OCI-M2 (cell line): ENCODE data around the gene RBM33.
"Not testable (repeated sequence)": the region's sequence is repeated elsewhere in the genome, so short reads cannot be mapped to it uniquely, and the experiment has no call there.

ENCODE experiments used
- DNase-seq: peaks from one replicate; lab custom pipeline; 2025; ENCODE audit not compliant: unreplicated experiment; lab: John Stamatoyannopoulos, UW

RBM33 gene, protein sequence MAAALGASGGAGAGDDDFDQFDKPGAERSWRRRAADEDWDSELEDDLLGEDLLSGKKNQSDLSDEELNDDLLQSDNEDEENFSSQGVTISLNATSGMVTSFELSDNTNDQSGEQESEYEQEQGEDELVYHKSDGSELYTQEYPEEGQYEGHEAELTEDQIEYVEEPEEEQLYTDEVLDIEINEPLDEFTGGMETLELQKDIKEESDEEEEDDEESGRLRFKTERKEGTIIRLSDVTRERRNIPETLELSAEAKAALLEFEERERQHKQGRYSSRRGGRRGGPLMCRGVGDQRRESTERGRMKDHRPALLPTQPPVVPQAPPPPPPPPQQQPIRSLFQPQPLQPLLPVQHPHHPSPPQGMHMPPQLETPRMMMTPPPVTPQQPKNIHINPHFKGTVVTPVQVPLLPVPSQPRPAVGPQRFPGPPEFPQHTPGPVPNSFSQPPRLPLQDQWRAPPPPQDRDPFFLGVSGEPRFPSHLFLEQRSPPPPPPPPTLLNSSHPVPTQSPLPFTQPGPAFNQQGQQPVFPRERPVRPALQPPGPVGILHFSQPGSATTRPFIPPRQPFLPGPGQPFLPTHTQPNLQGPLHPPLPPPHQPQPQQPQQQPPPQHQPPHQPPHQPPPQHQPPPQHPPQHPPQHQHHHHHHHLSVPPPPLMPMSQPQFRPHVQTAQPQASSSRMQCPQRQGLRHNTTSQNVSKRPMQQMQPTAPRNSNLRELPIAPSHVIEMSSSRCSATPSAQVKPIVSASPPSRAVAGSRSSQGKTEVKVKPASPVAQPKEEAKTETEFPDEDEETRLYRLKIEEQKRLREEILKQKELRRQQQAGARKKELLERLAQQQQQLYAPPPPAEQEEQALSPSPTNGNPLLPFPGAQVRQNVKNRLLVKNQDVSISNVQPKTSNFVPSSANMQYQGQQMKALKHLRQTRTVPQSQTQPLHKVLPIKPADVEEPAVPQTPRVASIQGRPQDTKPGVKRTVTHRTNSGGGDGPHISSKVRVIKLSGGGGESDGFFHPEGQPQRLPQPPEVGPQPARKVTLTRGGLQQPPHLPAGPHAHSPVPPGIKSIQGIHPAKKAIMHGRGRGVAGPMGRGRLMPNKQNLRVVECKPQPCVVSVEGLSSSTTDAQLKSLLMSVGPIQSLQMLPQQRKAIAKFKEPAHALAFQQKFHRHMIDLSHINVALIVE

DNA sequence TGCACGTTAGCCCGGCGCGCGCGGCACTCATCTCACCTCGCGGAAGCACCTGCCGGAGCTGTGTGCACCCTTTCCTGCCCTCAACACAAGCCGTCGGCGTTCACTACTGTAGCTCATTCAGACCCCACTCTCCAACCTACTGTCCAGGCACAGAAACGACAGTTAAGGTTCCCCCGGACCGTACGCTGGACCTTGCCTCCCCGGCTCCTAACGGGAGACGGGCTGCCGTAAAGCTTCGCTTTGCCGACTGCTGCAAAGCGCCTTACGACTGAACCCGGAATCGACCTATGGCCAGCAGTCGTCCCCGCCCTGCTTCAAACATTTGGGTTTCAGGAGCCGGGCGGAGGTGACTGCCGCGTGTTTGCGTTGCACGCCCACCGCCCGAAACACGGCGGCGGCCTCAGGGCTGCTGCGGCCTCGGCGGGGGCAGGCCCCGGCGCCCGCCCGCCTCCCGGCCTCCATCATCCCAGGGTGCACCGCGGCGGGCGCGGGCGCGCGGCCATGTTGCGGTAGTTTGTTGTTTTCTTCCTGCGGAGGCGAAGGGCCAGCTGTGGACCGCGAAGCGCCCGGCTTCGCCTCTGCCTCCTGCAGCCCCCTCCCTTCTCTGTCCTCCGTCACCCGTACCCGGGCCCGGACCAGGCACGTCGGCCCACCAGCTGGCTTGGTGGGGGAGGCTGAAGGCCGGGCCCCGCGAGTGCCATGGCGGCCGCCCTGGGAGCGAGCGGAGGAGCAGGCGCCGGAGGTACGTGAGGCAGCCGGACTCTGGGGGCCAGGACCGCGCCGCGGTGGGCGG is at the start of gene RBM33:
TSS of gene RBM33 (plus strand) at position 484 of the 793 bp plus-strand sequence. CDS start at position 700, 216 bp downstream.
- DNase-seq: peak; percentile 53

DNA sequence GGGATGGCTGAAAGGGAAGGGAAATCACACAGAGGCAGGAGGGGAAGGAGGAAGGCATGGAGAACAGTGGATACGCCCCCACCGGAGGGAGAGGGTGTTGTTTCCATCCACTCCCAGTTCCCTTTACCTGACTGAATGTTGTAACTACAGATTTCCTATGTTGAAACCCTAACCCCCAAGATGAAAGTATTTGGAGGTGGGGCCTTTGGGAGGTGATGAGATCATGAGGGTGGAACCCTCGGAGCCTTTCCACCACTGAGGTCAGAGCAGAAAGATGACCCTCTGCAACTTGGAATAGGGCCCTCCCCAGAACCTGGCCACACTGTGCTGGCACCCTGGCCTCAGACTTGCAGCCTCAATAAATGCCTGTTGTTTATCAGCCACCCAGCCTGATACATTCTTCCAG is 49.5 kb upstream of the RBM33 start:
- DNase-seq: no peak

DNA sequence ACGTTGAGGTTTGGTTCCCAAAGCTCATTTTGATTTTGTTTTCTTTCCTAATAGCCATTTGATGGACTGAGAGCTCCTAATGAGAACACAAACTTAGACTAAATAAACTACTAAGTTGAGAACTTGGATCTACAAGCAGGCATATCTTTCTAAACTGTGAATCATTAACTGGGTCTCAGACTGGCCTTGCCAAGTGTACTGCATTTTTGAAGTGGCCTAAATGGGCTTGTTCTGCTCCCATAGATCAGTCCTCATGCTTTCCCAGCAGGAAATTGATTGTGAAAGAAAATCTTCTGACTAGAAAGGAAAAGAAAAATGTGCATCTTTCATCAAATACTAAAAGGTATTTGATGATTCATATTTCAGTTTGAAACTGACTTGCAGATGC is 46.7 kb upstream of the RBM33 start:
- DNase-seq: no peak

DNA sequence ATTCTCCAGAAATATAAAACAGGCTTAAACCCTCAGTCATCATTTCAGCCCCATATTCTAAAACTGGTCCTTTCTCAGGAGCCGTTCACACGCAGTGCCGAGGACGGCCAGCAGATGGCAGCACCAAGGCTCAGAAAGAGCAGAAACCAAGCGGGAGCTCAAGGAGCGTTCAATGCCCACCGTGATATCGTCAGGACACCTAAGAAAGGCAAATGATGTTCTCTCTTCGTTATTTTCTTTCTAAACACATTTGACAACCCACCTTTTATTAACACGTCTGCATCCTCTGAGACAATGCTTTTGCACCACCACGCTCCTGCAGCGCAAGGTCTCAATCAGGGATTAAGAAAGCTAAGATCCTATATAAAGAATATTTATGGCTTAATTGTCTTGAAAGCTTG is 45.7 kb upstream of the RBM33 start:
- DNase-seq: peak; percentile 71

DNA sequence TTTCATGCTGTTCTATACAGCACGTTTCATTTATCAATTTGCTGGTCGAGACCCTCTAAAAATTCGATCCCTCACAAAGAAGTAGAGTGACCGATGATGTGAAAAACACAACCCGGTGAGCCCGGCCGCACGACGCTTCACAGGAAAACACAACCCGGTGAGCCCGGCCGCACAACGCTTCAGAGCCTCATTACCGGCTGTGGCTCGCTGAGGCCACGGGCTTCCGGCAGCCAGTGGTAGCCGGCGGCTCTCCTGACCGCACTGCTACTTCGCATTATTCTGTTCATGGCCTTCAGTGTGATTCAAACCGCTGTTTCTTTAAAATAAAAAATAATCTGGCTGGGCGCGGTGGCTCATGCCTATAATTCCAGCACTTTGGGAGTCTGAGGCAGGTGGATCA is 42.3 kb upstream of the RBM33 start:
- no peak for DNase-seq

DNA sequence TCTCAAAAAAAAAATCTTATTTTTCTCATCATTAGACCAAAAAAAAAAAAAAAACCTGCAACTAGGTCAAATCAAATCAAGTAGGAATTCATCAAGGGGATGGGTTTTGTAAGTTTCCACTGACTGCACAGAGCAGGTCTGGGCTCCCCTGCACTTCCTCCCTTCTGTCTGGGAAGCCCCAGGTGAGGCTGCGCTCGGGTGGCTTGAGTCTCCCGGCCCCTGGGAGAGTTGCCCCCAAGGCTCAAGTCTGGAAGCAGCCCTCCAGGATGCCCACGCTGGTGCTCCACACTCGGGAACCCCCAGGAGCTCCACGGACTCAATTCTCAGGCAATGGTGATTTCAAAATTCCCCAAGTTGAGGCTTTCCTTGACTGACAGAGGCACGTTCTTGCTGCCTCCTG is 41.7 kb upstream of the RBM33 start:
- DNase-seq: no peak

DNA sequence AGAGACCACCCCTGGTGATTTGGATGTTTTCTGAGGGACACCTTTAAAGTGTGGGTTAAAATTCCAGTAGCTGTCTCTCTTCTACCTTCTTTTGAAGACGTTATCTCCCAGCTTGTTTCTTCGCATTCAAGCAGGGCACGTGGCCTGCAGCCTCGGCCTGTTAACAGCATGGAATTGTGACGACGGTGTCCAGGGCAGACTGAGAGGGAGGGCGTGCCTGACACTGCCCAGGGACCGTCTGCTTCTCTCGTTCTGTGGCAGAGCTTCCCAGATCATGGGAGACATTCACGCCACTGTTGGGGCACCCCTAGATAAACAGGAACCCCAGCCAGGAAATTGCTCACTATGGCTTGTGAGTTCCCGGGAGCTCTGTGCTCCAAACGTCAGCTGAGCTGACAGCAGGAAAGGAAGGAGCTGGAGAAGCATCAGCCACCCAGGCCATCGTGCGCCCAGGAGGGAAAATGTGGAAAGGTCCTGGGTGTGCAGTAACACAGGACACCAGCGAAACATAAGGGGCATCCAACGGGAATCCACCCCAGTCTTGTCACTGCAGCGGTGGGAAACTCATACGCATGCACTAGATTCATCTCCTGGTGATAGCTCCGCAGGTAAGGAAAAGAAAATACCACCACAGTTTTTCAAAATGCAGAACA is 41.1 kb upstream of the RBM33 start:
- DNase-seq: no peak

DNA sequence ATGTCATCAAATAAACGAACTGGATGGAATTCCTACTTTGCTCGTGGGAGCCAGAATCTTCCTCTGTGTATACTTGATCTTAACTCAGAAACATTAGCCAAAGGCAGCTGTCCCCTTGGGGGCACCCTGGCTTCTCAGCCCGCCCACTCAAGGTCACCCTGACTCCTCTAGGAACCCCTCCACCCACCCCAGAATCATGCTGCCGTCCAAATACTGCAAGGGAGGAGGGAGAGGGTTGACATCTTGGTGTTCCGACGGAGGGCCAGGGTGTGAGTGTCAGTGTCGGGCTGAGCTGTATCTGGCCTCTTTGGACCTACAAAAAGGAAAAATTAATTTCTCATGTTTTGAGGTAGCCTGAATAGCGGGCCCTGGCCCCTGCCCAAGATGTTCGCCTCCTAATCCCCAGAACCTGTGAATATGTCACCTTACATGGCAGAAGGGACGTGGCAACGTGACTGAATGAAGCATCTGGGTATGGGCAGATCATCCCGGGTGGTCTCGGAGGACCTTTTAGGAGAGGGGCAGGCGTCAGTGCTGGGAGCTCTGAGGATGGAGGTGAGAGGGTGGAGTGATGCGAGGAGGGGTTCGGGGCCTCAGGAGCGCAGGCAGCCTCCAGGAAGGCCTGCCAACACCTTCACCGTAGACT is 40.5 kb upstream of the RBM33 start:
- DNase-seq: no peak

DNA sequence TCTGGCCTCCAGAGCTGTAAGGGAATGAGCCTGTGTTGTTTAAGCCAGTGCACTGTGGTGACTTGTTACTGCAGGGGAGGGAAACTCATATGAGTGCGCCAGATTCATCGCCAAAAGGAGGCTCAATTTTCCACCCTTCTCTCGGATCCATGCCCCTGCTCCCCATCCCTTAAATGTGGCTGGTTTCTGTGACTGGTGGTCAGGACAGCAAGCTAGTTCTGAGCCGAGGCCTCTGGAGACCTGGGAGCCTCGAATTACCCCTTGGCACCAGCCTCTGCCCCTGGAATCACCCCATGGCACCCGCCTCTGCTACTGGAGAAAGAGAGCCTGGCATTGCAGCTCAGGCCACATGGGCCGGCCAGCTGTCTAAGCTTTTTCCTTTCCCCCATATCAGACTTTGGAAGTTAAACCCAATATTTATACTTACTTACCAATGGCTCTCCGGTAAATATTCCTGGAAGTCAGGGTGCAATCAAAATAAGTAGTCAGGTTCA is 39.9 kb upstream of the RBM33 start:
- DNase-seq: no peak

DNA sequence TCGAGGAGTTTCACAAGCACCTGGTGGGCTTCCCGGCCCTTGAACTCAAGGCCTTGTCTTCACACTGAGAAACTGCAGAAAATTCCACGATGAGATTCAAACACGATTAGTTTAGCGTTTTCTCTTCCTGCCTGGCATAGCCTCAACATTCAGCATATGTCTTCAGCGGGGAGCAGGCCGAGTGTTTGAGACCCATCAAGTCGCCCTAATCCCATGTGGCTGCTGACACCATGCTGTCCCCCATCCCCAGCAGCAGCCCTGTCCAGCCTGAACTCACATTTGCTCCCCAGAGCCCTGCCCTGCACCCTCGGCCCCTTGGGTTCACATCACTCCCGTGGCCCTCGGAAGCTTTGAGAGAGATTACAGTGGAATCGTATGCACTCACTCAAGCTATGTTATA is 35.3 kb upstream of the RBM33 start:
- no peak for DNase-seq

DNA sequence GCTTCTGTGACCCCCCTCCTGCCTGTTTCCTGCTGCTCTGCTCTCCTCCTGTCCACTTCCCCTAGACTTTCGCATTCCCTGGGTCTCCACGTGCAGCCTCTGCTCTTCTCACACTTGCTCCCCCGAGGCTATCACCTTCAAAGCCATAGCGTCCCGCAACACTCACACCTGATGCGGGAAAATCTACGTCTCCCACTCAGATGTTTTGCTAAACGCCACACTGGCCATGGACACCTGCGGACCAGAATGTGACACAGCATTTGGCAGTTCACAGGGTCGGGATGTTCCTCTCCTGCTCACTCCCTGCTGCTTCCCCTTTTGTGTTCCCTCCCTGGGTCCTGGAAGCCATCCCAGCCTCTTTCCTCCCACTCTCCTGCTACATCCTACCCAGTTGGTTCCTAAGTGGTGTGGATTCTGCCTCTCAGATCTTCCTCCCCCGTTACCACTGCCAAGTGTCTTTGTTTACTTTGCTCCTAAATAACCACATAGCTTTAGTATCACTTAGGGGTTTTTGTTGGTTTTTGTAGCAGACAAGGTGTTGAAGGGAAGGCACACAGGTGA is 33.7 kb upstream of the RBM33 start:
- no peak for DNase-seq

DNA sequence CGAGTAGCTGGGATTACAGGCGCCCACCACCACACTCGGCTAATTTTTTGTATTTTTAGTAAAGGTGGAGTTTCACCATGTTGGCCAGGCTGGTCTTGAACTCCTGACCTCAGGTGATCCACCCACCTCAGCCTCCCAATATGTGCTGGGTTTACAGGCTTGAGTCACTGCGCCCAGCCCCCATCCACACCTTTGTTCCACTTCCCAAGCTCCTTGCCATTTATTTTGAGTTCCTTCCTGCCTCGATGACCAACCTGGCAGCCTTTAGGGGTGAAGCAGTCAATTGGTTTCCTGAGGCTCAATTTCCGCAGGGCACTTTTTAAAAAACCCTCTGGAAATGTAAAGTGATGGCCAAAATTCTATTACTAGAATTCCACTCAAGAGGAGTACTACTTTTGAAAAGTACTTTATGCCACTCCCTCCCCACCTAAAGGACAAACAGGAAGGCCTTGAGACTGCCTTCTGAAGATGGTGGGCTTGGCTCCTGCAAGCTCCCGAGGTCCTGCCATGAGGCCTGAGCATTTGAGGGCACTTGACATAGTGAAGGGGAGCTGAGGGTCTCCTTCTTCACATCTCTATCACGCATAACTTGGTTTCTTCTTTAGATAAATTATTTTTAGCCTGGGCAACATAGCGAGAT is 32.5 kb upstream of the RBM33 start:
- DNase-seq: no peak

DNA sequence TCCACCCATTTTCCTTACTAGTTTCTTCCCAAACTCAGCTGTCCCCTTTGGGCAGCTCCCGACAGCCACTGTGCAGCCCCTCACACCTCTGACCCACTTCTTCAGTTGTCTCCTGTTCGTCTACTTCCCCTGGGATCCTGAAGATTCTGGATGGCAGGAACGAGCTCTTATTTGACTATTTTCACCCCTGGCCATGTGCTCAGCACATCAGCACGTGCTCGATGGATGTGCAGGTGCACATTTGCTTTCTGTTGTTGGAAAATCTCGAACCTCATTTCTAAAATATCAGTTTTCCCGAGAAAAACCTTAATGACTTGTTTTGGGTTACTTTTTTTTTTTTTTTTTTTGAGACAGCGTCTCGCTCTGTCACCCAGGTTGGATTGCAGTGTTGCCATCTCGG is 31.8 kb upstream of the RBM33 start:
- no peak for DNase-seq

DNA sequence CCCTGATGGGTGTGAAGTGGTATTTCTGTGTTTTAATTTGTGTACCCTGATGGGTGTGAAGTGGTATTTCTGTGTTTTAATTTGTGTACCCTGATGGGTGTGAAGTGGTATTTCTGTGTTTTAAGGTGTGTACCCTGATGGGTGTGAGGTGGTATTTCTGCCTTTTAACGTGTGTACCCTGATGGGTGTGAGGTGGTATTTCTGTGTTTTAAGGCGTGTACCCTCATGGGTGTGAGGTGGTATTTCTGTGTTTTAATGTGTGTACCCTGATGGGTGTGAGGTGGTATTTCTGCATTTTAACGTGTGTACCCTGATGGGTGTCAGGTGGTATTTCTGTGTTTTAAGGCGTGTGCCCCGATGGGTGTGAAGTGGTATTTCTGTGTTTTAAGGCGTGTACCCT is 29.4 kb upstream of the RBM33 start:
- not testable (repeated sequence) for DNase-seq

DNA sequence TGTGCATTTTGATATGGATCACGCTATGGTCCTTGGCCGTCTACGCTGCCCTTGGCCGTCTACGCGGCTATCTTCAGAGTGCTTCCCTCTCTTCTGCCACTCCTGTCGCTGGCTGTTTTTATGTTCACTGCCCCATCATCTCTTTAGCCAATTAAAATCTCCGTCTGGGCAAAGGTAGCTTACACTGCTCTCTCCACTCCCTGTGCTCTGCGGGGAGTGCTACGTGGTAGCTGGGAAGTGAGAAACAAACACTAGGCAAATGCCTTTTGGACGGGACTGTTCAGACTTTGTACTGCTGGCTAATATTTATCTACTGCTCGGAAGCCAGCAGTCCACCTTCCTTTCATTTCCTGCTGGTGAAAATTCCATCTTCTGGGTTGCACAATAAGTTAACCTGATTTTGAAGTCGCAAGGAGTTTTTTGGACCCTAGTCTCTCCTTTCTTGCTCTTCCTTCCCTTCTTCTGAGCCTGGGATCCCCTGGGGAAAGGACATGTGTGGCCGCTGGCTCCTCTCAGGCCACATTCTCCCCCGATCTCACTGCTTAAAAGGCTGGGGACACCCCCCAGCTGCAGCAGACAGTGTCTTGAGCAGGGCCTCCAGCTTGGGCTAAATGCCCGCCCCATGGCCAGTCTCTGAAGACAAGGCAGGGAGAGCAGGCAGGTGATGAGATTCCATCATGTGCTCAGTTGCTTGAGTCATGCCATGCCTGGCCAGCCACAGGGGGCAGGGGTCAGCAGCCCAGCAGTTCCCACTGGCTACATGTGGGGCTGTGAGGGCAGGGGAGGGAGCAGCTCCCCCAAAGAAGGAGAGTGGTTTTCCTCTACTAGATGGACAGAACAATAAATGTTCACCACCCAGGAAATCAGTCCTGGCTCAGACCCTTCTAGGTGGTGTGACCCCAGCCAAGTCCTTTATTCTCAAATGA is 25.5 kb upstream of the RBM33 start:
- DNase-seq: no peak

DNA sequence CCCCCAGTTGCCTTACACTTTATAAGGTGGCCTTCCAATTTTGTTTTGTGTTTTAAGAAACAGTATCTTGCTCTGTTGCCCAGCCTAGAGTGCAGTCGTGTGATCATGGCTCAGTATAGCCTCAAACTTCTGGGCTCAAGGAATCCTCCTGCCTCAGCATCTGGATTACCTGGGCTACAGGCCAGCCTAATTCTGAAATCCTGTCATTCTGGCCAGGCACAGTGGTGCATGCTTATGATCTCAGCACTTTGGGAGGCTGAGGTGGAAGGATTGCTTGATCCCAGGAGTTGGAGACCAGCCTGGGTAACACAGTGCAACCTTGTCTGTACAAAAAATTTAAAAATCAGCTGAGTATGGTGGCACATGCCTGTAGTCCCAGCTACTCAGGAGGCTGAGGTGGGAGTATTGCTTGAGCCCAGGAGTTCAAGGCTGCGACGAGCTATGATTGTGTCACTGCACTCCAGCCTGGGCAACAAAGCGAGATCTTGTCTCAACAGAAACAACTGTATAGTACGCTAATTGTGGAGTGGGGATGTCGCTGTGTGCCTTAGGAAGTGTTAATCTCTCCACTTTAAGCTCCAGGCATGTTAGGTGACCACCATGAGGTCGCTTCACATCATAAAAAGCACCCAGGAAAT is 24.7 kb upstream of the RBM33 start:
- no peak for DNase-seq

DNA sequence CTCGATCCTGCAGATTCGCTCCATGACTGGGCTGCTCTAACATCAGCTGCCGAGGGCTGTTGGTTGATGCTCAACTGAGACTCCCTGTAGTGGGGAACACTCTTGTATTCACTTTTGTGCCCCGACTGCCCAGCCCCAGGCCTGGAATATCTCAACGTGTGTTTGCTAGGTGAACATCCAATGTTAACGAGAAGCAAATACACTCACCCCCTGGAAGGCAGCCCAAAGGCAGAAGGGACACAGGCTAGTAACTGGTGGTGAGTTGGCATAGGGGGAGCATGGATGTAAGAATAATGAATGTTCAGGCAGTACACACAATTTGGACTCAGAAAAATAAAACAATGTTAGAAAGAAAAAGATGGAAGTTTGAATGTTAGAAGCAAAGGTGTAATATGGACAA is 24.0 kb upstream of the RBM33 start:
- no peak for DNase-seq
